ENCODE results near the gene INTS7.

- TF ChIP-seq CTCF (IDR thresholded peaks at IDR 0.05), result no peak
- no peak for TF ChIP-seq POLR2A (IDR thresholded peaks at IDR 0.05)
These were observed 142.1 kb downstream of the INTS7 start for GRCh38 chr1:211893260-211893659.
